Activated gamma-delta T cell (primary cell): ENCODE results near the gene DOCK10.

Source experiments
- DNase-seq: peaks from one replicate; lab custom pipeline; 2025; lab: John Stamatoyannopoulos, UW

DOCK10 gene

DNA sequence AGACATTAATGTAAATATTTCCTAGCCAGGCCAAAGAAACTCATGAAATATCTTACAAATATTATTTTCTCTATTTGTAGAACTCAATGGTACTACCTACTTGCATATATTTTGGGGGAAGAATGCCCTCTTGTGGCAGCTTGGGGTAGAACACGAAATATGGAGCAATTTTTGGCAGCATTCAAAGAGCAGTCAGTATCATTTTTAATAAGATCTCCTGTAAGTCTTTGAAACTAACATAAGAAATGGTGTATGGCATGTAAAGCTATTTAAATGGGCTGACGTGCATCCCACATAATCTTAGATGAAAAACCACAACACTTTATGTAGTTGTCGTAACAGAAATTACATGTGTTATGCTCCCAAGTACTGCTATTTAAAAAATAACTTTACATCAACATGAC lies 263.8 kb downstream of the DOCK10 start:
- DNase-seq: no peak

DNA sequence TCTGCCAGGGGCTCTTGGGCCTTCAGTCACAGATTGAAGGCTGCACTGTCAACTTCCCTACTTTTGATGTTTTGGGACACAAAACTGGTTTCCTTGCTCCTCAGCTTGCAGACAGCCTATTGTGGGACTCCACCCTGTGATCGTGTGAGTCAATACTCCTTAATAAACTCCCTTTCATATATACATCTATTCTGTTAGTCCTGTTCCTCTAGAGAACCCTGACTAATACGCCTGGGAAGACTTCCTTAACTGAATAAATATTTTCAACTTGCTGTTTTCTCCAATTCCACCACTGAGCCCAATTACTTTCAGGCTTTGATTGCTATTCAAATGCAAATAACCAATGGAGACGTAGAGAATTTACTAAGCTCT lies 264.7 kb downstream of the DOCK10 start:
- no peak for DNase-seq

DNA sequence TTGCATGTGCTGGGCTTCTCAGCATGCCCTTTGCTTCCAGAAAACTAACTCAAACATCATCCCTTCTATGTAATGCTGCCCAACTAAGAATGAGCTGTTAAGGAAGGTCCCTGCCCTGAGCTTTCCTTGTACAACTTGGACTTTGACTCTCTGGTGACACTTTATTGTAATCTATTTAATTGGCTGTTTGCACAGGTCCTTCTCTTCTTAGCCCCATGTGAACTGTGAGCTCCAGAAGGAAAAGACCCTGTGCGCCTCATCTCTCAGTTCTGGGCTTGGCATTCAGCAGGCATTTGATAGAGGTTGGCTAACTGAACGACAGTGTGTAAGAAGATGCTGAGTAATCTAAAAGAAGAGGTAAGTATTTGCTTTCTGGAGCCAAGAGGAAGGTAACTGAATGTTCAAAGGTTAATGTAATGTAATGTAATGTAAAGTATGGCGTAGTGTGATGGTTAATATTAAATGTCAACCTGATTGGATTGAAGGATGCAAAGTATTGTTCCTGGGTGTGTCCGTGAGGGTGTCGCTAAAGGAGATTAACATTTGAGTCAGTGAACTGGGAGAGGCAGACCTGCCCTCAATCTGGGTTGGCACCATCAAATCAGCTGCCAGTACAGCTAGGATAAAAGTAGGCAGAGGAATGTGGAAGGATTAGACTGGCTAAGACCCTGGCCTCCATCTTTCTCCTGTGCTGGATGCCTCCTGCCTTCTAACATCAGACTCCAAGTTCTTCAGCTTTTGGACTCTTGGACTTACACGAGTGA lies 265.3 kb downstream of the DOCK10 start:
- no peak for DNase-seq

DNA sequence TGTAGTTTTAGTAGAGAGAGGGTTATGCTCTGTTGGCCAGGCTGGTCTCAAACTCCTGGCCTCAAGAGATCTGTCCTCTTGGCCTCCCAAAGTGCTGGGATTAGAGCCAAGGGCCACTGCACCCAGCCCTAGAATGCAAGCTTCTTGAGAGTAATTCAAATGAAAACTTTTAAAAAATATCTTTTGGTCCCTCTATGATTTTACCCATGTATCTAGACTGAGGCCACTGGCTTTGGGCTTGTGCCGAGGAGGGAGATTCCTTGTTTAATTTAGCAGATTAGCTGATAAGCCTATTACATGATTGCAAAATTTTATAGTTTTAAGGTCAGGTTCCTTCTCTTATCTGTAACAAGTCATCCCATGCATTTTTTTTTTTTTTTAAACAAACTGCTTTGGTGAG lies 266.6 kb downstream of the DOCK10 start:
- no peak for DNase-seq

DNA sequence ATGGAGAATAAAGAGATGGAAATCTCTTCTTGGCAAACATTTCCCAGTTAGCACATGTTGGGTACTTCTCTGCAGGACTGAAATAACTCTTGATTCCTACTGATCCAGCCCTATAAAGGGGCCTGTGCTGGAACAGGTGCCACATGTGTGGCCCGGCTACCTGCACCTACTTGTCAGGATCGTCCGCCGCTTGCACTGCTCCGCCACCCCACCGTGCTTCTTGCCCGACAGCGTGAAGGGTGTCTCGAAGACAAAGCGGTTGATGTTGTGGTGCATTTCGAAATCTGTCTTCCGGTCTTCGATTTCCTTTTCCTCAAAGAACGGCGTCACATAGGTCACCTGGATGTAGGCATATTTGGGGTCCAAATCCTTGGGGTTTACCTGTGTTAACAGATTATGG lies 267.5 kb downstream of the DOCK10 start:
- DNase-seq: no peak

DNA sequence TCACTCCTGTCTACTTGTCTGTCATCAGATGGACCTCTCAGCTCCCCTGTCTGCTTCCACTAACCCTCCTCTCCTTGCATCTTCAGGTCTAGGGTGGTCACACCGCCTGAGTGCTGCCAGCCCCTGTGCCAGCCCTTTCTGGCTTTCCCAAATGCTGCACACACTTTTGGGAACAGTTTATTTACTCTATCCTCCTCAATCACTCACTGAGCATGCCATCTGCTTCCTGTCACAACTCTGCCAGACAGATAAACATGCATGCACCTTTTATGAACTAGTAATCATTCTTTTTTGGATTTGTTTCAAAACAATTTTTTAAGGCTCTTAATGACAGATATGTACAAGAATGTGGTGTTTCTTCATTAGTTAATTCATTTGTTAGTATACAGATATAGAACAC lies 269.8 kb downstream of the DOCK10 start:
- DNase-seq: no peak

DNA sequence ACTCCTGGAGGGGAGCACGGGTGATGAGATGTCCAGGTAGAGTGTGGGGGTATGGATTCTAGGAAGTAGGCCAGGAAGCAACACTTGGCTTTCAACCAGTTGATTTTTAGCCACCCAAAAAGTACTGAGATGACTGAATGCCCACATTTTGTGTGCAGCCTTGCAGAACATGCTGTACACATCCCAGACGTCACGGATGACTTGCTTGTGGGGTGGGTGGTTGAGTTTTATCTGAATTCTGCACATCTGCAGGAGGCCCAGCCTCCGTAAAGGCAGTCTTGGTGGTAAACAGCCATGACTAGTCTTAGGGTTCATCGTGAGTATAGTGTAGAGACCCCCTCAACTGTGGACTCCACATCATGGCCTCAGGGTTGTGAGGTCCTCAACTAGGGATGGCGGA lies 272.8 kb downstream of the DOCK10 start:
- no peak for DNase-seq

DNA sequence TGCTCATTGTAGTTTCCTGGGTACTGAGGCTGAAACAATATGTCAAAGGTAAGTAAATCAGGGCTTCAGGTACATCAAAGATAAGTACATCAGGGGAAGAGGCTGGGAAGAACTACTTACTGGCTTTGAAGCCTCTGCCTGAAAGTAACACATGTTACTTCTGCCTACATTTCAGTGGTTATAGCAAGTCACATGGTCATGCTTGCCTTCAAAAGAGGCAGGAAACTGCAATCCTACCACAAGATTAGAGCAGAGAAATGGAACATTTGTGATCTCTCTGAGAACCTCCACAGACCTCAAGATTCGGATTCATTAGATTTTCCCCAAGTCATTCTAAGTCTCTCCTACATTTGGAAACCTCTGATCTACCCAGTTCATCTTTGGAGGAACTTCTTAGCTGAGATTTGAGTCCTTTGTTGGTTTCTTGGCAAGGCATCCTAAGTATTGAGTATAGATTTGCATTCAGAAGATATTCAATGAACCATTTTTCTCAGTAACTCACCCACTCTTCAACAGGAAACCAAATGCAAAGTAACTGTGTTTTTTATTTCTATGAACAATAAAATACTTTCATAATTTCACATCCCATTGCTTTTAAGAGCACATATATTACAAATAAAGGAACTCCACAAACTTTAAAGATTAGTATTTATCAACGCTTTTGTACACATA lies 277.6 kb downstream of the DOCK10 start:
- no peak for DNase-seq

DNA sequence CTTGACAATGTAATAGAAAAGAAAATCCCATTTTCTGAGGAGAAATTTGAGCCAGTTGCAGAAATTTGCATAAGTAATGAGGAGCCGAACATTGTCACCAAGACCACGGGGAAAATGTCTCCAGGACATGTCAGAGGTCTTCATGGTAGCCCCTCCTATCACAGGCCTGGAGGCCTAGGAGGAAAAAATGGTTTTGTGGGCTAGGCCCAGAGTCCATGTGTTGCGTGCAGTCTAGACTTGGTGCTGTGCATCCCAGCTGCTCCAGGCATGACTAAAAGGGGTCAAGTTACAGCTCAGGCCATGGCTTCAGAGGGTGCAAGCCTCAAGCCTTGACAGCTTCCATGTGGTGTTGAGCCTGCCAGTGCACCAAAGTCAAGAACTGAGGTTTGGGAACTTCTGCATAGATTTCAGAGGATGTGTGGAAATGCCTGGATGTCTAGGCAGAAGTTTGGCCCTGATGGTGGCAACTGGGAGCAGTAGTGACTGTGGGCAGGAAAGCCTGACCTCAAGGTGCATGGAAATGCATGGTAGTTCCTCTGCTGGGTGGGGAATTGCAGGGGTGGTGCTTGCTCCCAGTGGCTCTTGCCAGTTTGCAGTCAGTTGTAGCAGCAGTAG lies 284.2 kb downstream of the DOCK10 start:
- DNase-seq: no peak

DNA sequence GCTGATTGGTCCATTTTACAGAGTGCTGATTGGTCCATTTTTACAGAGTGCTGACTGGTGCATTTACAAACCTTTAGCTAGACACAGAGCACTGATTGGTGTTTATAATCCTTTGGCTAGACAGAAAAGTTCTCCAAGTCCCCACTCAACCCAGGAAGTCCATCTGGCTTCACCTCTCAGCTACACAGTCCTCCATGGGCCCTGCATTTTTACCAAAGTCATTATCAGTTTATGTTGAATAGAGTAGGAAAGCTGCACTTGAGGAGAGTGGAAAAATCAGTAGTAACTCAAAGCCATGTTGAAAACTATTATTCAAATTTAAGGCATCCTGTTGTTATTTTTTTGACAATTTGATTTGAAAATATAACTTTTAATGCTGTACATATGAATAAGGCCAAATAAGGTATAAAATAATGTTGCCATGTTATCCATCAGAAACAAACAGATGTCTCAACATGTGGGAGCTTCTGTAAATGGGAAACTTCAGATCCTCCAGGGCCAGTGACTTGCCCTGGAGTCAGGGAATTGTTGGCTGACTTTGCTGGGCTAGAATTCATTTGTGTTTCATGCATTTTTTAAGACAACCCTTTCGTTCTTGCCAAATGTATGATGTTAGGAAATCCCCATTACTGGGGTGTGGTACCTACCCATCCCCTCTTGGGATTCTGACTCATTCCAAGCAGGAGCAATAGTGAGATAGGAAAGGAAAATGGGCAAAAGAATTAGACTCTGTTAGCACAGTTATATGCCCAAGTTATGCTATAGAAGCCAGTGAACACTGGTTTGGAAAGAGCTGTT lies 288.3 kb downstream of the DOCK10 start:
- no peak for DNase-seq

DNA sequence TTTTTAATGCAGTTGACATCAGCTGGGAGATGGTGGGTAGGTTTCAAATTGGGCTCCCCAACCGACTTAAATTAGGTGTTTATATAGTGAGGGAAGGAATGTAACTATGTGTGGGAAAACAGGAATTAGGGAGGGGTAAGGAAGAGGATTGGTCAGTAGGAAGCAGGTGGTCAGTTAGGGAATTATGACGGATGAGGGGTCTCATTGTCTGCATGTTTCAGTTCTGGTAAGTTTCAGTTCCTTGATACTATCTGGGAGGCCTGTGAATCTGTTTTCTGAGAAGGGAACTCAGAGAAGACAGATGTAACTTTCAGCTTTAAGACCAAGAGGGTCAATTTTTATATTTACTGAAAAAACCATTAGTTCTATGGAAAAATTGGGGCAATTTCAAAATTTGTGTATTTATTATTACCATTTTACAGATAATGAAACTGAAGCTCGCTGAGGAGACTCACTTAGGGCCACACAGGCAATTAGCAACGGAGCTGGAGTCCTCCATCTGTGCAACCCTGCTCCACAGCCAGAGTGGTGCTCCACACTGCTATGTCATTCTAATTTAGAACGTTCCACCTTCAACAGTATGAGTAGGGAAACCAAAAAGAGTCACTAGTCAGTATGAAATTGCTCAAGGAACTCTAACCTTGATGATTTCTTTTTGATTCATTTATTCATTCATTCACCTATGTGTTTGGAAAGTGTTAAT lies 290.1 kb downstream of the DOCK10 start:
- no peak for DNase-seq

DNA sequence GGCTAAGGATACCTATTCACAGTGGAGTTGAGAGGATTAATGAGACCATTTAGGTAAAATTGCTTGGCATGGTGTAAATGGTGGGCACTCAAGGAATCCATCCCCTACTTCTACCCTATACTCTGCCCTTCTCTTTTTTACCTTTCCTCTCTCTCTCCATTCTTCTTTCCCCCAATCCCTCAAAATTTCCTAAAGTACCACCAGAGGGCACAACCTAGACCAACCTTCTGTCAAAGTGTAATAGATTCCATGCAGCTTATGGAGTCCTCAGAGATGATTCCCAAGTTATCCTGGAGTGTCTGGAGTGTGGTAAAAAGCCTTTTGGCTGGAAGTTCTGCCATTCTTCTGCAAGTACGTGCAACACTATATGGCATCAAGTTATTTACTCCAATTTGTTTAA lies 293.1 kb downstream of the DOCK10 start:
- DNase-seq: no peak

DNA sequence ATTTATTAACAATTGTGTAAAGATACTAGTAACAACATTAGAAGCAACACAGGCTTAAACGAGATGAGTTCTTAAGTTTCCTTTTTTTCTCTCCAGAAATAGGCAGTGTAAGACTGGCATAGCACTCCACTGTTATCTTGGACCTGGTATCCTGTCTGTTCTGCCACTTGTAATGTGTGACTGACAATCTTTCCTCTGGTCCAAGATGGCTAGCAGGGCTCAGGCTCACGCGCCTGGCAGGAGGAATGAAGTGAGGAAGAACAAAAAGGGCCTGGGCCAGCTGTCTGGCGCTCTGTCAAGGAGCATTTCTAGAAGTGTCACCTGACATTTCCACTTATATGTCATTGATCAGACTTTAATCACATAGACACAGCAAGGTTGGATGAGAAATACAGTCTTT lies 294.5 kb downstream of the DOCK10 start:
- DNase-seq: no peak

DNA sequence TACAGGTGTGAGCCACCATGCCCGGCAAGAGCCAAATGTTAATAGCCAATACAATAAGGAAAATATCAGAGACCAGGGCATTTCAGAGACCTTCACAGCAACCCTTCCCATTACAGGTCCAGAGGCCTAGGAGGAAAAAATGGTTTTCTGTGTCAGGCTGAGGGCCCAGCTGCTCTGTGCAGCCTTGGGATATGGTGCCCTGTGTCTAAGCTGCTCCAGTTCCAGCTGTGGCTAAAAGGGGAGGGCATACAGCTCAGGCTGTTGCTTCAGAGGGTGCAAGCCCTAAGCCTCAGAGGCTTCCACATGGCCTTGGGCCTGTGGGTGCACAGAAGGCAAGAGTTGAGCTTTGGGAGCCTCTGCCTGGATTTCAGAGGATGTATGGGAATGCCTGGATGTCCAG lies 306.0 kb downstream of the DOCK10 start:
- no peak for DNase-seq

DNA sequence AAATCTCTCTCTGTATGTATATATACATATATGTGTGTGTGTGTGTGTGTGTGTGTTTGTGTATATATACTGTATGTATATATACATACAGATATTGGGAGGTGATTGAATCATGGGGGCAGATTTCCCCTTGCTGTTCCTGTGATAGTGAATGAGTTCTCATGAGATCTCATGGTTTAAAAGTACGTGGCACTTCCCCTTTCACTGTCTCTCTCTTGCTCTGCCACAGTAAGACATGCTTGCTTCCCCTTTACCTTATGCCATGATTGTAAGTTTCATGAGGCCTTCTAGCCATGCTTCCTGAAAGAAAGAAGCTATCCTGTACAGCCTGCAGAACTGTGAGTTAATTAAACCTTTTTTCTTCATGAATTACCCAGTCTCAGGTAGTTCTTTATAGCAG lies 307.3 kb downstream of the DOCK10 start:
- no peak for DNase-seq

DNA sequence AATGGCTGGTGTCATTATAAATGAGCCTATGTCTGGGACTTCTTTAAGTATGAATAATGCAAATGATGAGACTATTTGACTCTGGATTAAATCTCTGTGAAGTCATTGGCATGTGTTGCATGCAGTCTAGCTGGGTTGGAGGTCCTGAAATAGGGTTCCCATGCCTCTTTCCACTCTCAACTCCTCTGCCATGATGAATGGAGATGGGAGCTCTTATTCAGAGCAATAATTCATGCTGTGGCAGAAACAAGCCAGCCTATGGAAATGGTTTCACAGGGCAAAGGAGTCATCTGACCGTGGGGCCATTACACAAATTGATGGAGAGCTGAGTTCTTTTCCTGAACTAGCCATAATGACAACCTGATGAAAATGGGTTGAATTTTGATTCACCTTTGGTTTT lies 310.6 kb downstream of the DOCK10 start:
- DNase-seq: no peak

DNA sequence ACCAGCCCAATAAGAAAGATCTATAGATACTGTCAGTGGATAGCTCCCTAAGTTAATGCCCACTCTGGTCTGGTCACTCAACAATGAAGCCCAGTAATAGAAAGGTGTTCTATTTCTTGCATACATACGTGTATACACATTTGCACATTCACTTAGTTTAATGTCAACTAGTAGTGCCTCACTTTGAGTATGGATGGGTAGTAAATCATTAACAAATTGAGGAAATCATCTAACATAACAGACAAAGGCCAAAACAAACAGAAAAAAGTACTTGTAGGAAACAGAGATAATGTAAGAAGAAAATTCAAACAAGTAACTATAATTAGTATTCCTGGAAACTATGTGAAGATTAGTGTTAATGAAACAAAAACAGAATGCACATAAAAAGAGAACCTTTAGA lies 312.8 kb downstream of the DOCK10 start:
- DNase-seq: no peak

DNA sequence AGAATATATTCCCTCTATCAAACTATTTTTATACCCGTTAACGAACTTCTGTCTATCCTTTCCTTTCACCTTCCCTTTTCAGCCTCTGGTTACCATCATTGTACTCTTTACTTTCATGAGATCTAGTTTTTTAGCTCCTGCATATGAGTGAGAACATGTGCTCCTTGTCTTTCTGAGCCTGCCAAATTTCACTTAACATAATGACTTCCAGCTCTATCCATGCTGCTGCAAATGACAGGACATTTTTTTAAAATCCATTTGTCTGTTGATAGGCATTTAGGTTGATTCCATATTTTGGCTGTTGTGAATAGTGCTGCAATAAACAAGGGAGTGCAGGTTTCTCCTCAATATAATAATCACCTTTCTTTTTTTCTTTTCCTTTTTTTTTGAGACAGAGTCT lies 317.9 kb downstream of the DOCK10 start:
- no peak for DNase-seq

DNA sequence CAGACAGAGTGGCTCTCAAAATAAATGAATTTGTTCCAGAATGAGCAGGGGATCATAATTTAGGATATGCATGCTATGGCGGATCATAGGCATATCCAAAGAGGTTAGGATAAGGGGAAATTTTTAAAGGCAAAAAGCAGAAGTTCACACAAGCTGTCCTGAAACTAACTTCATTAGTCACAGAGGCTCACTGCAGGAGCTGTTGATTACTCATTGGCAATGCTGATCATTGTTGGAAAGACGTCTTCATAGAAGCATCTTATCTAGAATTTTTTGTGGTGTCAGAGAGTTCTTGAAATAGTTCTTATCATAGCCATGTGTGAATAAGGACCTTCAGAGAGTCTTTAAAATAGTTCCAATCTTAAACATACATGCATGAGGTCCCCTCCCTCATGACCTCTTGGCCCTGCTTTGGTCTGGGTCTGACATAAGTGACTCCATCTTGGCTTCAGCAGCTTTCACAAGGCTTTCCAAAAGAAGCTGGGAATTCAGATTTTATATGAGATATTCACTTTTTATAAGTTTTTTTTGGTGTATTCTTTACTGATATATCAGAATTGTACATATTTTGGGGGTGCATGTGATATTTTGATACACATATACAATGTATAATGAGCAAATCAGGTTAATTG lies 318.6 kb downstream of the DOCK10 start:
- DNase-seq: no peak

DNA sequence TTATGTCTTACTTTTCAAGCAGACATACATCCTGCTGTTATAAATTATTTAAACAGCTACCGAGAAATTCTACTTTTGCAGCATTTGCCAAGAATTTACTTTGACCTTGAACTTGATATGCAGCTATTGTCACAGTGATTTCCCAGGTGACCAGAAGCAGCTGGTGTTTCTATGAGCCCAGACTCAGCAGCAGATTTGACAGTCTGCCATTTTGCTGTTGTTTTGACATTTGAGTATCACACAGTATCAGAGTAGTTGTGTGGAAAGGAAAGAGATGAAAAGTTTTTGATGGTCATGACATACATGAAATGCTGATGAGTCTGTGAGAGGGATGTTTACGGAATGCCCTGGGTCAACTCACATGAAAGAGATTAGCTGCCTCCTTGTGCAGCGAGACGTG lies 319.5 kb downstream of the DOCK10 start:
- DNase-seq: no peak

DNA sequence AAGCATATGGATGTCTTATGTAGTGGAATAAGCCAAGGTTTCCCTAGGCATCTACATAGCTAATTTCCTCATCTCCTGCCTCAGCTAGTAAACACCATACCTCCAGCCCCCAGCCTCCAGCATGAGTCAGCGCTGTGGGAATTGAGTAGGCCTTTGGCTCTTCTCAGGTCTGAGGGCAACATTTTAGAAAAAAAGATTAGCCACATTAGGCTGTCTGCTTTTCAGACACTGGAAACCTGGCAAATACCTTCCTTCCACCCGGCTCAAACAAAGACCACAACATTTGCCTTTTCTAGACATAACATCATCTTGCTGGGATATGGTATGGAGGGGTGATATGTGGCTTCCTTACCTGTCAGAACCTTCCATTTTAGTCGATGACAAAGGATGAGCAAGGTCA lies 320.0 kb downstream of the DOCK10 start:
- no peak for DNase-seq

DNA sequence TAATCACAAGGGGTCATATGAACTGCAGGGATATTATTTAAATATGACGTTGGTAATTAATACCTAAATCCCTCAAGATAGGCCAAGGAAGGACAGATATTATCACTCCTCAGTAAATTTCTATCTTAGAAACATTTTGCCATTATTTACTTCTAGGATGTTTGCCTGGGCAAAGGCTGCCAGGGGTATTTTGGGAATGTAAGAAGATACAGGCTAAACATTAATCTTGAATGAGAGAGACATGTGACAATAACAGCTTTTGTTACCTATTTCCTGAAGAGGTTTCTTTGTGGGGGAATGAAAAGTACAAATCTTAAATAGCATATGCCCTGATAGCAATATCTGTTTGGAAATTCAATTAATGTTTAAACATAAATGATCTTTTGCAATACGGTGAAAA lies 325.3 kb downstream of the DOCK10 start:
- DNase-seq: no peak
